Stomach (tissue), 4 donors: ENCODE results near the gene TMEM121B.

Experiments used
- CTCF ChIP-seq, 7 experiments: fragments of 450-650 bp in 4 of 7; fragments of 200-600 bp in 3 of 7; sonication (generic) in 3 of 7; IDR thresholded peaks; one replicate each; pipeline ENCODE4 v1.5.1; 2016 to 2019; ENCODE audit warnings: antibody characterized with exemption in 7 of 7, control low read depth in 2 of 7, mild to moderate bottlenecking in 1 of 7
- POLR2AphosphoS5 ChIP-seq, 3 donors: sonication (generic); formaldehyde crosslinking; IDR thresholded peaks; one replicate each; pipeline ENCODE4 v1.6.1; 2016; ENCODE audit warnings: antibody characterized with exemption in 3 of 3

GRCh38 chr22:17114898-17115235 is 6.3 kb downstream of the TMEM121B start:
- TF ChIP-seq CTCF (IDR thresholded peaks at IDR 0.05) (no peak), POLR2AphosphoS5 (IDR thresholded peaks at IDR 0.05) (no peak)
